ENCODE results near the gene METTL21A. TPM values are rescaled to one million over a fixed set of nuclear protein-coding genes. Genes with fewer than 3 reads are reported as not detected.
"Not testable (repeated sequence)": the region's sequence is repeated elsewhere in the genome, so short reads cannot be mapped to it uniquely, and the experiment has no call there.

Gene METTL21A
- total RNA-seq, 1 donor from 2014 or later: 23.1 TPM

GRCh38 chr2:207663870-207664545, 38.8 kb upstream of the METTL21A start:
- Mint-ChIP-seq H3K27me3 (no peaks in the 10 kb centered on the region), H3K4me3 (no peak overlapping the region), H3K36me3 (no peaks in the 10 kb centered on the region), H3K9me3 (no peaks in the 10 kb centered on the region), H3K4me1 (ENCODE audit: unreplicated experiment) (peaks cover 11% of the 10 kb centered on the region), H3K27ac (peak overlapping the region; percentile 55)
- TF ChIP-seq CTCF (conservative IDR thresholded peaks at IDR 0.05): no peak
- no peak for DNase-seq (ENCODE audit: extremely low spot score, unreplicated experiment)

- no peaks in the 10 kb centered on the region for H3K36me3 Mint-ChIP-seq
- no peak overlapping the region for H3K27ac Mint-ChIP-seq
- peaks cover 11% of the 10 kb centered on the region for H3K4me1 Mint-ChIP-seq (ENCODE audit: unreplicated experiment)
- no peaks in the 10 kb centered on the region for H3K9me3 Mint-ChIP-seq
- H3K27me3 Mint-ChIP-seq: no peaks in the 10 kb centered on the region
- no peak overlapping the region for H3K4me3 Mint-ChIP-seq
- TF ChIP-seq CTCF (conservative IDR thresholded peaks at IDR 0.05): no peak
- DNase-seq (ENCODE audit: extremely low spot score, unreplicated experiment): no peak
Observed at GRCh38 chr2:207662203-207662602, 37.0 kb upstream of the METTL21A start.

- no peak overlapping the region for H3K4me3 Mint-ChIP-seq
- H3K27me3 Mint-ChIP-seq: no peaks in the 10 kb centered on the region
- H3K4me1 Mint-ChIP-seq (ENCODE audit: unreplicated experiment): peaks cover 11% of the 10 kb centered on the region
- H3K9me3 Mint-ChIP-seq: no peaks in the 10 kb centered on the region
- TF ChIP-seq CTCF (conservative IDR thresholded peaks at IDR 0.05): no peak
- DNase-seq (ENCODE audit: extremely low spot score, unreplicated experiment): no peak
- H3K27ac Mint-ChIP-seq: no peak overlapping the region
- H3K36me3 Mint-ChIP-seq: no peaks in the 10 kb centered on the region
Observed at GRCh38 chr2:207660994-207661393, 35.8 kb upstream of the METTL21A start.

- H3K4me3 Mint-ChIP-seq: no peak overlapping the region
- no peak for TF ChIP-seq CTCF (conservative IDR thresholded peaks at IDR 0.05)
- H3K4me1 Mint-ChIP-seq (ENCODE audit: unreplicated experiment): no peaks in the 10 kb centered on the region
- no peak for DNase-seq (ENCODE audit: extremely low spot score, unreplicated experiment)
- H3K9me3 Mint-ChIP-seq: peaks cover 5% of the 10 kb centered on the region
- no peak overlapping the region for H3K27ac Mint-ChIP-seq
- H3K36me3 Mint-ChIP-seq: peaks cover 4% of the 10 kb centered on the region
- H3K27me3 Mint-ChIP-seq: no peaks in the 10 kb centered on the region
Observed at GRCh38 chr2:207658156-207658555, 33.0 kb upstream of the METTL21A start.

GRCh38 chr2:207655000-207655399, 29.8 kb upstream of the METTL21A start:
- peak overlapping the region; percentile 19 for H3K27ac Mint-ChIP-seq
- H3K9me3 Mint-ChIP-seq: peaks cover 5% of the 10 kb centered on the region
- H3K27me3 Mint-ChIP-seq: no peaks in the 10 kb centered on the region
- H3K4me3 Mint-ChIP-seq: no peak overlapping the region
- no peak for TF ChIP-seq CTCF (conservative IDR thresholded peaks at IDR 0.05)
- DNase-seq (ENCODE audit: extremely low spot score, unreplicated experiment): no peak
- H3K36me3 Mint-ChIP-seq: peaks cover 4% of the 10 kb centered on the region
- H3K4me1 Mint-ChIP-seq (ENCODE audit: unreplicated experiment): no peaks in the 10 kb centered on the region

GRCh38 chr2:207646582-207646981, 21.4 kb upstream of the METTL21A start:
- not testable (repeated sequence) for H3K36me3 Mint-ChIP-seq; H3K27ac Mint-ChIP-seq; H3K9me3 Mint-ChIP-seq; H3K4me3 Mint-ChIP-seq; H3K27me3 Mint-ChIP-seq; H3K4me1 Mint-ChIP-seq (ENCODE audit: unreplicated experiment); DNase-seq (ENCODE audit: extremely low spot score, unreplicated experiment)

Data from type B pancreatic cell (in vitro differentiated cells).